ENCODE results near the gene RNF26.

DNA sequence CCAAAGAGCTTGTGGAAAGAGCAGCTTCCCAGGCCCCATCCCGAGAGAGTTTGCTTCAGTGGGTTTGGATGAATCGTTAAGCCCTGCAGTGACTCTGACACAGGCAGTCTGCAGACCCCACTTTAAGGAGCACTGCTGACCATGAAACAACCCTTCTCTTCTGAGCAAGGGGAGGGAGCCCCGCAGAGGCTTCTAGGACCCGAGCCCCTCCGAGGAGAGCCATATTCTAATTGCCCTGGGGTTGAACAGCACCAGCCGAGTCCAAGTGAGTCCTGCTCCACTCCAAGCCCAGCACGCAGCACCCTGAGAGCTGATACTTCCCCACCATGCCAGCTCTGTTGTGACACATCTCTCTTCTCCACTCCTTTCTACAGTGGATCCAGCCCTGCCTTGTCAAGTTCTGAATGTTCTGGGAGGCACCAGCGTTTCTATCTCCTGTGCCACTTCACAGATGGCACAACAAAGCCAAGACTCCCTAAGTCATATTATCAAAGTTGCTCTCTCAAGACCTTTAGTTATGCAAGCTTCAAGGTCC lies 36.8 kb downstream of the RNF26 start:
- TF ChIP-seq MAFK (IDR thresholded peaks at IDR 0.05; ENCODE audit: low read depth, low read length): no peak
- TF ChIP-seq, protein P1, sequence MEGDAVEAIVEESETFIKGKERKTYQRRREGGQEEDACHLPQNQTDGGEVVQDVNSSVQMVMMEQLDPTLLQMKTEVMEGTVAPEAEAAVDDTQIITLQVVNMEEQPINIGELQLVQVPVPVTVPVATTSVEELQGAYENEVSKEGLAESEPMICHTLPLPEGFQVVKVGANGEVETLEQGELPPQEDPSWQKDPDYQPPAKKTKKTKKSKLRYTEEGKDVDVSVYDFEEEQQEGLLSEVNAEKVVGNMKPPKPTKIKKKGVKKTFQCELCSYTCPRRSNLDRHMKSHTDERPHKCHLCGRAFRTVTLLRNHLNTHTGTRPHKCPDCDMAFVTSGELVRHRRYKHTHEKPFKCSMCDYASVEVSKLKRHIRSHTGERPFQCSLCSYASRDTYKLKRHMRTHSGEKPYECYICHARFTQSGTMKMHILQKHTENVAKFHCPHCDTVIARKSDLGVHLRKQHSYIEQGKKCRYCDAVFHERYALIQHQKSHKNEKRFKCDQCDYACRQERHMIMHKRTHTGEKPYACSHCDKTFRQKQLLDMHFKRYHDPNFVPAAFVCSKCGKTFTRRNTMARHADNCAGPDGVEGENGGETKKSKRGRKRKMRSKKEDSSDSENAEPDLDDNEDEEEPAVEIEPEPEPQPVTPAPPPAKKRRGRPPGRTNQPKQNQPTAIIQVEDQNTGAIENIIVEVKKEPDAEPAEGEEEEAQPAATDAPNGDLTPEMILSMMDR (conservative IDR thresholded peaks at IDR 0.05; ENCODE audit: low read depth, low read length): no peak
- no peak for TF ChIP-seq RAD21 (IDR thresholded peaks at IDR 0.05; ENCODE audit: low read length)
- TF ChIP-seq POLR2A (IDR thresholded peaks at IDR 0.05; ENCODE audit: low read depth, low read length): no peak
- TF ChIP-seq, protein P2, sequence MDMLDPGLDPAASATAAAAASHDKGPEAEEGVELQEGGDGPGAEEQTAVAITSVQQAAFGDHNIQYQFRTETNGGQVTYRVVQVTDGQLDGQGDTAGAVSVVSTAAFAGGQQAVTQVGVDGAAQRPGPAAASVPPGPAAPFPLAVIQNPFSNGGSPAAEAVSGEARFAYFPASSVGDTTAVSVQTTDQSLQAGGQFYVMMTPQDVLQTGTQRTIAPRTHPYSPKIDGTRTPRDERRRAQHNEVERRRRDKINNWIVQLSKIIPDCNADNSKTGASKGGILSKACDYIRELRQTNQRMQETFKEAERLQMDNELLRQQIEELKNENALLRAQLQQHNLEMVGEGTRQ (IDR thresholded peaks at IDR 0.05; ENCODE audit: low read depth, low read length): no peak
- TF ChIP-seq SMC3 (IDR thresholded peaks at IDR 0.05; ENCODE audit: low read depth, low read length): no peak
- no peak for TF ChIP-seq BHLHE40 (IDR thresholded peaks at IDR 0.05; ENCODE audit: low read depth, low read length)
- TF ChIP-seq CEBPB (IDR thresholded peaks at IDR 0.05; ENCODE audit: low read depth, low read length): no peak
- no peak for TF ChIP-seq FOS (IDR thresholded peaks at IDR 0.05; ENCODE audit: low read depth, low read length)
- TF ChIP-seq RFX5 (IDR thresholded peaks at IDR 0.05; ENCODE audit: low read depth, low read length): no peak
- no peak for TF ChIP-seq NFE2L2 (IDR thresholded peaks at IDR 0.05; ENCODE audit: low read depth, low read length)
- TF ChIP-seq MAZ (IDR thresholded peaks at IDR 0.05; ENCODE audit: borderline replicate concordance, low read depth, low read length): no peak

Data from IMR-90 (cell line).